GM18951 (cell line): Measurements from ENCODE around the gene CIDEB.

ENCODE experiments used
- POLR2A ChIP-seq: IDR thresholded peaks from 4 replicates; pipeline ENCODE4 v1.6.1; 2011; ENCODE audit warnings: mild to moderate bottlenecking; ENCODE audit not compliant: insufficient read length, insufficient read depth; ENCODE audit errors: extremely low read depth
- in situ Hi-C: fragments of 300-500 bp; cut with MboI; formaldehyde crosslinking; loops from one replicate; pipeline ENCODE4 v1.12.0; 2022; ENCODE audit warnings: low sequenced_read_pairs, mixed read lengths, inconsistent platforms; ENCODE audit not compliant: unreplicated experiment

CIDEB gene

DNA sequence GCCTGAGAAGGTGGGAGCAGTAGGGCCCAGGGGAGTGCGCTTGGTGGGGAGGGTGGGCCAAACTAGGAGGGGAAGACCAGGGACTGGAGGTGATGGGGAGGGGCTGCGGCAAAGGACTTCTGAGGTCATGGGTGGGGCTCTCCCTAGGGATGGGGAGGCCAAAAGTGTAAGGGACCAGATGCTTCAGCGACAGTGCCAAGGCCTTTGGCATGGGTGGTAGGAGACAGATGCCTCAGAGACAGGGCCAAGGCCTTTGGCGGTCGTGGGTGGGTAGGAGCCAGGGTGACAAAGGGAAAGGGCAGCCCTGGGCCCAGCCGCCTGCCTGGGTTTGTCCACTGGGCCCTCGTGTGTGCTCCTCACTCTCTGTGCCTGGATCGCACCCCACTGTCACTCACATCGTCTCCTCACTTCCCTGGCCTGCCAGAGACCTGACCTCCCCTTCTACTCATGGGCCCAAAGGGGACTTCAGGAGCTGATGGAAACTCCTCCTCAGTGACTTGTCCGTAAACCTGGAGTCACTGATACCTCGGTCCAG, 23.2 kb downstream of the CIDEB start:
- in situ Hi-C loops, result no loop called here
- TF ChIP-seq POLR2A, result no peak

DNA sequence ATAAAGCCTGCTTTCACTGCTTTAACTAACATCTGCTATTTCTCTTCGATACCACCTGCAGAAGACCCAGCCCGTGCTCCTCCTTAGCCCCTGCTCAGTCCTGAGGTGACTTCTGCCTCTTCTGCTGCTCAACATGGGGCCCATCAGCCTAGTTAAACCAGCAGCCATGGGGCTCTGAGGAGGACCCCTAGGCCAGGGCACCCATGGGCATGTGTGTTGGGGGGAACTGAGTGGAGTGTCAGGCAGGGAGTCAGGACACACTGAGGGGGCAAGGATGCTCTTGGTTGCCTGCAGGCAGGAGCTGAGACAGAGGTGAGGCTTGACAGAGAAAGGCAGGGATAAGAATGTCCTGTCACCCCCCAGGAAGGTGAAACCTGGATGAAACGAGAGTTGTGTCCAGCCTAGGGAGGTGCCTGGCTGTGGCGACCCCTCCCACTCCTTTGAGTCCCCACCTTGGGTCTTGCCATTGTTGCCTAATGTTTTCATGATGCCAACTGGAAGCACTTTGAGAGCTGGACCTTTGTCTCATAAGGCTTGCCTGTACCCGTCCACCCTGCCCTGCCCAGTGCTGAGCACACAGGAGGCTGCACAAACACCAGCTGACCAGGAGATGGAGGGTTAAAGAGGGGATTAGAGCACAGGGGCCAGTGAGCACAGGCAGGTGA, 23.8 kb downstream of the CIDEB start:
- in situ Hi-C loops, result no loop called here

DNA sequence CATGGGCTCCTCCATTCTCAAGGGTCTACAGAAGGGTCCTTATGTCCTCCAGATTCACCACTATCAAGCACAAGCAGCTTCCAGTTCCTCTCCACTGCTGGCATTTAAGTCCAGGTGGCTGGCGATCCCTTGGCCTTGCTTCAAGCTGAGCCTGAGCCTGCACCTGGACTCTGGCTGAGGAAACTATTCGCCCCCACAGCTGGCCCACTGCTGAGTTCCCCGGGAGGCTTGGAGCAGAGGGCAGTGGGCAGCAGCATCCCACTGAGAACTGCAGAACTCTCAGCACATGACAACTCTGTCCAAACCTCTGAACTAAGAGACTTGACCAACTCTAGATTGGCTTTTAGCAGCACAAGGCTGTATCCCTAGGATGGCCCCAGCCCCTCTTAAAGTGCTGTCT, 25.0 kb downstream of the CIDEB start:
- no peak for TF ChIP-seq POLR2A

More for the DNA sequence above, 23.8 kb downstream of the CIDEB start:
- no peak for TF ChIP-seq POLR2A

DNA sequence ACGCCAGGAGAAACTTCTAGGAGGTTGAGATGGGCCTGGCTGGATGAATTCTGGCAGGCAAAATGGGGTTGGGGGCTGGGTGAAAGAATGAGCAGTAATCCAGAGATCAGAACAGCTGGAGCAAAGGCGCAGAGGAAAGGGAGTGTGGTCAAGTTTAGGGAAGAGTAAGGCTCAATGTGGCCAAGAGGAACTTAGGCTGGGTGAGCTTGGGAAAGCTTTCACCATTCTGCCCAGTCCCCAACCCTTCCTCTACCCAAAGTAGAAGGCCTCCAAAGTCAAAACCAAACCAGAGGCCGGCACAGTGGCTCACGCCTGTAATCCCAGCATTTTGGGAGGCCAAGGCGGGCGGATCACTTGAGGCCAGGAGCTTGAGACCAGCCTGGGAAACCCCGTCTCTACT, 26.1 kb downstream of the CIDEB start:
- TF ChIP-seq POLR2A, result no peak
- in situ Hi-C loops, result no loop called here

More for the DNA sequence above, 25.0 kb downstream of the CIDEB start:
- in situ Hi-C loops, result no loop called here

DNA sequence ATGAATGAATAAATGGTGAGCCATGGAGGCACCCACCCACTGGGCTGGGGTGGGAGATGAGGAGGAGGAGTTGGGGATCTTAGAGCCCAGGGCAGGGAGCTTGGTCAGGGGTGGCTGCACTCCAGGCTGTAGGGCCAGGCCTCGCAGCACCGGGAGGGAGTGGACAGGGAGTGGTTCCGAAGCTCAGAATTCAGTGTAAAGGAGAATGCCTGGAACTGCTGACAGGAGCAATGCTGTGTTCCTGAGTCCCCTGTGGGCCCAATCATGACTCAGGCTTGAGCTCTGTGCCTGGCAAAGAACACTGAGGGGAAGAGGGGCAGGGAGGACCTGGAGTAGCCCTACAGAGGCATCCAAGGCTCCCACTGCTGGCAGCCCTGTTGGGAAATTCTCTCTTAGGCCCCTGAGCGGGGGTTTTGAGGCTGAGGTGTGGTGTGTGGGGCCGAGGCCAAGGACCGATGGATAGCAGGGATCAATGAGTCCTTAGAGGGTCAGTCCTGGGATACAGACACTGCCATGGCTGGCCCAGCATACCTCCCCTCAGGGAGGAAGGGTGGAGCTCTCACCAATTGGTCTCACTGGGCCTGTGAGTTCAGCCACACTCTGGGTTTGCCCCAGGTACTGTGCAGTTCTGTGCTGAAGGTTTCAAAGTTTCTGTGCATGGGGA, 26.8 kb downstream of the CIDEB start:
- in situ Hi-C loops, result no loop called here
- no peak for TF ChIP-seq POLR2A

DNA sequence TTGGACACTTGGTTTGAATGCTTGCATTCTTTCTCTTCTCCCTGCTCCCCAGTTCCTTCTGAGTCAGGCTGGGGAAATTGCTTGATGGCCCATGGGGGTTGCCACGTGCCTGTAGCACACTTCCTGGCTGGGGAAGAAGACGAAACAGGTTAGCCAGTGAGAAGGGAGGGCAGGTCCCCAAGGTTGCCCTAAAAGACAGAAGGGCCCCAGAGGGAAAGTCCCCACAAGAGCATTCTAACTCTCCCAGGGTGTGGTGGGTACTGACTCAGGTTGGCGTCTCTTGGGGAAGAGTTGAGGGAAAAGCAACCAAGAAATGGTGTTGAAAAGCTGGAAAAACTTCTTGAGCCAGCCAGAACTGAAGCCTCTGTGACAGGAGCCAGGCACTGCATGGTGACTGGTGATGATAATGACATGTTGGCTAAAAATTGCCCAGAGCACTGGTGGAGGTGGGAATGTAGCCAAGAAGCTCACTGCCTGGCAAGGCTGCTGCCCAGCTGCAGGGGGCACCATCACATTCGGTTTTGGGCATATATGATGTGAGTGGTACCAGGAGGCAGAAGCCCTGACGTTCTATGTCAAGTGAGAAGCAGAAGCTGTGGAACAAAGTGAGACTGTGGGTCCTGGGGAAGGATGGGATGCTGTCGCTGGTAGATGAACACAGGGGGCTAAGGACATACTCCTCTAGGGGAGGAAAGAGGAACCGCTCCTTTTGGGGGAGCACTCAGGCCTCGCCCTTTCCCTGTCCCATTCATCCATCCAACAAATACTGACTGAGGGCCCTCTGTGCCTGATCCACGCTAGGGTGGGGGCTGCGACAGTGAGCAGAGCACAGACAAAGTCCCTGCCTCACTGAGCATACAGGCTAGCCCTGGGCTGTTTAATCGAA, 28.2 kb downstream of the CIDEB start:
- in situ Hi-C loops, result no loop called here
- TF ChIP-seq POLR2A, result no peak

DNA sequence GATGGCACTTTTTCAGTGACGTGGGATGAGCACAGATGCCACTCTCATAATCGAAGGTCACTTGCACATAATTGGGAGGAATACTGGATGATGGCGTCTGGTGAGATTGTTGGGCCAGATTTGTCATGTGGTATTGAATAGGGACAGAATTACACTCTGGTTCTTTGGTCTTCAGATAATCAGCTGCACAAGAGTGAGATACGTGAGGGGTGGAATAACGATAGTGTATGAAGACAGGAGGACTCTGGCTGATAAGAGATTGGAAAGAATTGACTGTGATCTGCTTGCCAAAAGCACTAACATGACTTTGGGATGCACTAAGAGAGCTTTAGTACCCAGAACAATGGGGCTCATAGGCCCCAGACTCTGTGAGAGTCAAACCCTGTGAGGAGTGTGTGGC, 29.4 kb downstream of the CIDEB start:
- no peak for TF ChIP-seq POLR2A
- in situ Hi-C loops, result no loop called here

DNA sequence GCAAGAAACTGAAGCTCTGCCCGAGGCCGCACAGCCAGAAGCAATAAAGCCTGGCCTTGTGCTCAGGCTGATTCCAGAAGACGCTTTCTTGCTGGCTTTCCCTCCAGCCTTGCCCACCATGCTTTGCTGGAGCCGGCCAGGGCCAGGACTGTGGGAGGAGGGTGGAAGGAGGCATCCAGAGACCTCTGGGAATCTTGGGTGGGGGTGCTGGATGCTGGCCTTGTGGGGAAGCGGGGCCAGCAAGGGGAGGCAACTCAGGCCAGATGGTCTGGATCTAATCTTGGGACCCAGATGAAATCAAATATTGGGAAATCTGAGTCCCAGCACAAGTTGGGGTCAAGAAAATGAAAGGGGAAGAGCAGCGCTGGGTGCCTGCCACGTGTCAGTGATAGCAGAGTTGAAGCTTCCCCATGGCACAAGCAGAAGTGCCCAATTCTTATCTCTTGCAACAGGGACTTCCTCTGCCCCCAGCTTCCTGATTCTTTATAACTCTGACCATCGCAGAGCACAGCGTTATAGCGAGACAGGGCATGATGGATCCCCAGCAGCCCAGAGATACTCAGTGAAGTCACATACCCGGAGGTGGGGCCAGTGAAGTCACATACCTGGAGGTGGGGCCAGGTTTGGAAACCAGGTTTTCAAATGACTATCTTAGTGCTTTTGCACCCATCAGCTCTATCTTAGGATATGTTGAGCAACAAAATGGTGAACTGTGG, 30.0 kb downstream of the CIDEB start:
- no peak for TF ChIP-seq POLR2A
- in situ Hi-C loops, result no loop called here

DNA sequence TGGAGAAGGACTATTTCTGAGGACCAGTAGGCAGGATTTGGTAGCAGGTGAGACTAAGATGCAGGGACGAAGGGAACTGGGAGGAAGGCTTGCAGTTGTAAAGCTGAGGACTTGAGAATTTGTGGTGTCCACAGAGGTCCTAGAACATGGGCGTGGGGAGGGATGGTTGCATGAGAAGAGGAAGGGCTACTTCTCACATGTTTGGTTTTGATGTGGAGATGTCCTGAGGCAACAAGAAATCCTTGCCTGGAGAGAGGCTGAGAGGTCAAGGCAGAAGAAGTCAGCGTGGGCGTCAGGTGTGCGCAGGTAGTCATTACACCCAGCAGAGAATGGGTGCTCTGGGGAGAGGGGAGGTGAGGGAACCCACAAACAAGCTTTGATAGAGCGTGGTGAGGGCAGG, 30.7 kb downstream of the CIDEB start:
- TF ChIP-seq POLR2A, result no peak
- in situ Hi-C loops, result no loop called here

DNA sequence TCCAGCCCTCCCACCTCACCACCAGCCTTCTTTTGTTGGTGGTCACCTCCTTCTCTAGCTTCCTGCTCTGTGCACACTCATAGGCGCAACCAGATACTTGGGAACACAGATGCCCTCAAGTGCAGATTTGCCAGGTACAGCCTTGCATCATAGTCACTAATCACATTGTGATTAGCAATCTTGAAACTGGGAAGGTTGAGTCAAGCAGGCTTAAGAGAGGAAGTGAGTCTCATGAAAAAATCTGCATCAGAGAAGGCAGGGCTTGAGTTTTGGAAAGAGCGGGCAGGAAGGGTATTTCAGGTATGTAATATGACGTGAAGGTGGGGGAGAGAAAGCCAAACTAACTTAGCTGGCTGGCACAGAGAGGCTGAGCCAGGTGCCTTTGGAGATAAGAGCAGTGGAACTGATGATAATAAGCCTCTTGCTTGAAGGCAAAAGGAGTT, 33.7 kb downstream of the CIDEB start:
- in situ Hi-C loops, result no loop called here
- TF ChIP-seq POLR2A, result no peak

DNA sequence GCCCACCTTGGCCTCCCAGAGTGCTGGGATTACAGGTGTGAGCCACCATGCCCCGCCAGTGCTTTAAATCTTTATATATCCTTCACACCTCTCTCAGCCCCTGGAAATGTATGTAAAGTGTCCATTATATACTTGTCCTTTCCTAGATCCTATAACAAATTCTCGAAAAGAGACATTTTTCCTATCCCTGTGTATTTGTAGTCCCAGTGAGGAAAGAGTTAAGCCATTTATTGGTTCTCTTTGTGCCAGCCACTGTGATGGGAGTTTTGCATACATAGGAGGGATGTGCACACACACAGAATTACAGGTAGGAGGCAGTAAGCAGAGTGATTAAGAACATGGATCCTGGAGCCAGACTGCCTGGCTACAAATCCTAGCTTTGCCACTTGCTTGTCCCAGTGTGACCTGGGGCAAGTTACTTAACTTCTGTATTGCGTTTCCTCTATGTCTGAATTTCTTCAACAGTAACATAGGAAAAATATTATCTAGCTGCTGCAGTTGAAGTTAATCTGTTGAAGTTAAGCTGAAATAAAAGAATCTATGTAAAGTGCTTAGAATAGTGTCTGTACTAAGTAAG, 34.3 kb downstream of the CIDEB start:
- in situ Hi-C loops, result no loop called here
- no peak for TF ChIP-seq POLR2A

DNA sequence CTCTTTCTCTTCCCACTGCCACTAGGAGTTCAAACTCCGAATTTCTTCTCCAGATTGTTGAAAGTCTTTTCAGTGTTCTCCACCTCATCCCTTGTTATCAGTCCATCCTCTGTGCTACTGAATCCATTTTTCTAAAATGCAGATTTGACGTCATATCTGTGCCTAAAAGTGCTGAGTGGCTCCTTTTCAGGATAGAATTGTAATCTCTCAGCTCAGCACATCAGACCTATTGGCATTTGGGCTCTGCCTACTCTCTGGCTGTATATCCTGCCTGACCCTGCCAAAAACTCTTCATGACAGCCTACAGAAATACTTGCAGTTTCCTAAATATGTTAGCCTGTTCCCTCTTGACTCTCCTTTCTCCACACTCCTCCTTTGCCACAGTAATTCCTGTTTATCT, 35.3 kb downstream of the CIDEB start:
- in situ Hi-C loops, result no loop called here
- no peak for TF ChIP-seq POLR2A
